ENCODE data around the gene PARVB. TPM values are rescaled to one million over a fixed set of nuclear protein-coding genes. Genes with fewer than 3 reads are reported as not detected.

PARVB gene
- total and polyA plus RNA-seq, 2 experiments from 2014 or later: 10.2 to 11.2 TPM

DNA sequence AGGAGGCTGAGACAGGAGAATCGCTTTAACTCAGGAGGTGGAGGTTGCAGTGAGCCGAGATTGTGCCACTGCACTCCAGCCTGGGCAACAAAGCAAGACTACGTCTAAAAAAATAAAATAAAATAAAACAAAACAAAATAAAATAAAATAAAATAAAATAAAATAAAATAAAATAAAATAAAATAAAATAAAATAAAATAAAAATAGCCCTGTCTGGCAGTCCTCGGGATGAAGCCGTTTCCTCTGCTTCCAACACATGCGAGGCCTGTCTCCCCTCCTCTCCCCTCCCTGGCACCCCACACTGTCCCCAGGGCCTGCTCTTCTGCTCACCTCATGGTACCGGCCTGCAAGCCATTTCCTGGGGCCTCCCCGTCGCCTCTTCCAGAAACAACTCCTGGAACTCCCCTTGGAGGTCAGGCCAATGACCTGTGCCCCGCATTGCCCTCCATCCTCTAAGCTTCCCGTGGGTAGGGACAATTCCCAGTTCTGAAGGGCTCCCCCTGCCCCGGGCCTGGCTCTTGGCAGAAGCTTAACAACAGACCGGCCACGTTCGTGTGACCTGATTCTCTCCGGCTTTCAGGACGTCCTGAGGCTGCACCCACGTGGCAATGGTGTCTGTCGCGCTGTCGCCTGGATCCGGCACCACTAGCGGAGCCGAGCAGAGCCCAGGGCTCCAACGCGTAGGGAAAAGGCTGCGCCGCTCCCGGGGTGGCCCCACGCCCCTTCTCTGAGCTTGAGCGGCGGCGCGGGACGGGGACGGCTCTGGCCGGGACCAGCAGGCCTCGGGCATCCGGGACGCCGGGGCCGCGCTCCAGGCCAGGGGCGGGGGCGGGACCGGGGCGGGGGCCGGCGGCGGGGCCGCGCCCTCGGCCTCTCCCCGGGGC, 456 bp upstream of the PARVB start:
- H3K79me2 ChIP-seq: no peaks in the 10 kb centered on the region
- peaks cover 5% of the 10 kb centered on the region for H3K4me1 ChIP-seq (ENCODE audit: insufficient read depth)
- H4K20me1 ChIP-seq (ENCODE audit: insufficient read depth, poor library complexity, severe bottlenecking): no peaks in the 10 kb centered on the region
- H3K27me3 ChIP-seq: no peaks in the 10 kb centered on the region
- no peaks in the 10 kb centered on the region for H3K9me2 ChIP-seq (replicated peaks; ENCODE audit: insufficient read depth)
- 29% methylated on average over 31 of the region's 54 CpGs for WGBS (ENCODE audit: low lambda C conversion rate, missing lambda C conversion rate)
- H3K36me3 ChIP-seq (replicated peaks; ENCODE audit: insufficient read depth, low read depth): no peaks in the 10 kb centered on the region
- peak overlapping the region; percentile 98 for H2AFZ ChIP-seq
- H3K4me2 ChIP-seq: peak overlapping the region; percentile 98
- no peaks in the 10 kb centered on the region for H3K9me3 ChIP-seq (ENCODE audit: low read depth)
- peak overlapping the region; percentile 61 for H3K4me3 ChIP-seq
- peak overlapping the region; percentile 31 for H3K27ac ChIP-seq
- peak; percentile 65 for DNase-seq (ENCODE audit: low spot score)
- TF ChIP-seq, protein P1, sequence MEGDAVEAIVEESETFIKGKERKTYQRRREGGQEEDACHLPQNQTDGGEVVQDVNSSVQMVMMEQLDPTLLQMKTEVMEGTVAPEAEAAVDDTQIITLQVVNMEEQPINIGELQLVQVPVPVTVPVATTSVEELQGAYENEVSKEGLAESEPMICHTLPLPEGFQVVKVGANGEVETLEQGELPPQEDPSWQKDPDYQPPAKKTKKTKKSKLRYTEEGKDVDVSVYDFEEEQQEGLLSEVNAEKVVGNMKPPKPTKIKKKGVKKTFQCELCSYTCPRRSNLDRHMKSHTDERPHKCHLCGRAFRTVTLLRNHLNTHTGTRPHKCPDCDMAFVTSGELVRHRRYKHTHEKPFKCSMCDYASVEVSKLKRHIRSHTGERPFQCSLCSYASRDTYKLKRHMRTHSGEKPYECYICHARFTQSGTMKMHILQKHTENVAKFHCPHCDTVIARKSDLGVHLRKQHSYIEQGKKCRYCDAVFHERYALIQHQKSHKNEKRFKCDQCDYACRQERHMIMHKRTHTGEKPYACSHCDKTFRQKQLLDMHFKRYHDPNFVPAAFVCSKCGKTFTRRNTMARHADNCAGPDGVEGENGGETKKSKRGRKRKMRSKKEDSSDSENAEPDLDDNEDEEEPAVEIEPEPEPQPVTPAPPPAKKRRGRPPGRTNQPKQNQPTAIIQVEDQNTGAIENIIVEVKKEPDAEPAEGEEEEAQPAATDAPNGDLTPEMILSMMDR (IDR thresholded peaks at IDR 0.05; ENCODE audit: poor library complexity): no peak
- TF ChIP-seq EZH2 (IDR thresholded peaks at IDR 0.05; ENCODE audit: borderline replicate concordance) (no peak), EZH2phosphoT487 (IDR thresholded peaks at IDR 0.05; ENCODE audit: low read depth, severe bottlenecking, unreplicated experiment) (no peak)

DNA sequence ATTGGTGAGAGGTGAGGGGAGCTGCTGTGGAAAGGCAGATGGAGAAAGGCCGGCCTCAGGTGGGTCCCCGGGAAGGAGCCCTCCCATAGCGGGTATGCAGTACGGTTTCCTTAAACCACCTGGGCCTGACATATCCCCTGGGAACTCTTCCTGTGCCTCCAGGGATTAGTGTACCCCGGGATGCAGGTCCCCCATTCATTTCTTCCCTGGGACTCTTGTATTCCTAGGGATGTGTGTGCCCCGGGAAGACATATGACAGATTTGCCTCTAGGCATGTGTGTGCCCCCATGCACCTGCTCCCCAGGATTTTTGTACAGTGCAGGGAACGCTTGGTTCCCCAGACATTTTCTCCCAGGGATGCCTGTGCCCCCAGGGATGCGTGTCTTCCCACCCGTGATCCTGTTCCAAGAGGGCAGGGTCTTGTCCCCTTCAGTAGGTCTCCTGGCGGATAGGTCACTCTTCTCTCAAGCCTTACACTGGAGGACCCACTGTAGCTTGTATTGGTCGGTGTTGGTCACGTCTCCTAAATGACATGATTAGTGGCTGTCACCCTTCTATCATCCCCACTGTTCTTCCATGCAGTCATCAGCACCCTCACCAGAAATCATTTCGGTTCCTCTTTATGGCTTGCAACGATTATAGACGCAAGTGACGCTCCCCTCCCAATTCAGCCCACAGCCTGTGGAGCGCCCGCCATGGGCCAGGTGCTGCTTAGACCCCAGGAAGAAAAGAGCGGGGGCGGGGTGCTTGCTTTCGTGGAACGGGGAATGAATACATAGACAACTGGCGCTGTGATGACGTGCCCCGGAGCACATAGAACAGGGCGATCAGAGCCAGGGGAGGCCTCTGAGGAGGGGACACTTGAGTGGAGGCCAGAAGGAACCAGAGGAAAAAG, 1.3 kb downstream of the PARVB start:
- Histone ChIP-seq H3K27me3 (no peaks in the 10 kb centered on the region), H3K9me2 (replicated peaks; ENCODE audit: insufficient read depth) (no peaks in the 10 kb centered on the region), H3K4me1 (ENCODE audit: insufficient read depth) (peaks cover 5% of the 10 kb centered on the region), H3K36me3 (replicated peaks; ENCODE audit: insufficient read depth, low read depth) (no peaks in the 10 kb centered on the region), H4K20me1 (ENCODE audit: insufficient read depth, poor library complexity, severe bottlenecking) (no peaks in the 10 kb centered on the region), H3K4me3 (no peak overlapping the region), H3K79me2 (peaks cover 5% of the 10 kb centered on the region), H2AFZ (no peak overlapping the region), H3K4me2 (peak overlapping the region; percentile 98), H3K9me3 (ENCODE audit: low read depth) (no peaks in the 10 kb centered on the region), H3K27ac (no peak overlapping the region)
- WGBS (ENCODE audit: low lambda C conversion rate, missing lambda C conversion rate): 96% methylated on average over 26 of the region's 26 CpGs
- no peak for TF ChIP-seq EZH2phosphoT487 (IDR thresholded peaks at IDR 0.05; ENCODE audit: low read depth, severe bottlenecking, unreplicated experiment)
- TF ChIP-seq, protein P1 (IDR thresholded peaks at IDR 0.05; ENCODE audit: poor library complexity): no peak
- no peak for TF ChIP-seq EZH2 (IDR thresholded peaks at IDR 0.05; ENCODE audit: borderline replicate concordance)
- DNase-seq (ENCODE audit: low spot score): no peak

DNA sequence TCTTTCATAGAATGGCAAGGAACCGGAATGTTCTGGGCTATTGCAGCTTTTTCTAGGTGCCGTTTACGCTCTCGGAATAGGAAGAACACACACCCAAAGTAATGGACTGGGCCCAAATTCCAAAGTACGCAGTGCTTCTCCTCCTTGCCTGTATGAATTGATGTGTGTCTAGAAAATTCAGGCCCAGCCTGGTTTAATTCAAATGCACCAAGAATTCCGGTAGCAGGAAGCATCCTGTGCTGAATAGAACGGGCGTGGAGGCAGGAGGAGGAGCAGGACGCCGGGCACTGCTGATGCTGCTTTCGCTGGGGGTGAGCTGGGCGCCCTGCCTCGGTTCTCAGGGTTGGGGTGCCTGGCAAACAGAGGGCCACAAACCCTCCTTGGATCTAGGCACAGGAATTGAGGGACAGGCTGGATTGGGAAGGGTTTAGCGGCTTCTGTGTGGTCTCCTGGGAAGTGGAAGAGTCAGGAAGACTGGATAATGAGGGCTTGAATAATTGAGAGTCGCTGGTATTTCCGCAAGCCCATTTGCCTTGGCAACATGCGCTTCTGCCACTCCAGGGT, 2.0 kb downstream of the PARVB start:
- H3K79me2 ChIP-seq: peaks cover 5% of the 10 kb centered on the region
- no peaks in the 10 kb centered on the region for H4K20me1 ChIP-seq (ENCODE audit: insufficient read depth, poor library complexity, severe bottlenecking)
- no peaks in the 10 kb centered on the region for H3K9me3 ChIP-seq (ENCODE audit: low read depth)
- H3K4me2 ChIP-seq: no peak overlapping the region
- DNase-seq (ENCODE audit: low spot score): no peak
- H2AFZ ChIP-seq: no peak overlapping the region
- H3K4me1 ChIP-seq (ENCODE audit: insufficient read depth): peaks cover 5% of the 10 kb centered on the region
- 96% methylated on average over 17 of the region's 17 CpGs for WGBS (ENCODE audit: low lambda C conversion rate, missing lambda C conversion rate)
- TF ChIP-seq EZH2 (IDR thresholded peaks at IDR 0.05; ENCODE audit: borderline replicate concordance): no peak
- TF ChIP-seq EZH2phosphoT487 (IDR thresholded peaks at IDR 0.05; ENCODE audit: low read depth, severe bottlenecking, unreplicated experiment): no peak
- TF ChIP-seq, protein P1 (IDR thresholded peaks at IDR 0.05; ENCODE audit: poor library complexity): no peak
- H3K9me2 ChIP-seq (replicated peaks; ENCODE audit: insufficient read depth): no peaks in the 10 kb centered on the region
- H3K27me3 ChIP-seq: no peaks in the 10 kb centered on the region
- no peak overlapping the region for H3K27ac ChIP-seq
- H3K4me3 ChIP-seq: no peak overlapping the region
- no peaks in the 10 kb centered on the region for H3K36me3 ChIP-seq (replicated peaks; ENCODE audit: insufficient read depth, low read depth)
